Karpas-422 (cell line): Measurements from ENCODE around the gene SHANK2. TPM values are rescaled to one million over a fixed set of nuclear protein-coding genes. Genes with fewer than 3 reads are reported as not detected.

Experiments
- DNase-seq: peaks from one replicate; pipeline ENCODE4 v3.0.0-alpha.2; 2015
- H2AFZ ChIP-seq: fragments of 200-600 bp; sonication (generic); 2 replicates; pipeline ENCODE4 v1.6.1; 2014; ENCODE audit warnings: antibody characterized with exemption, low read length, mixed read lengths
- H3K27ac ChIP-seq: fragments of 200-600 bp; sonication (generic); 2 replicates; pipeline ENCODE4 v1.5.1; 2014; ENCODE audit warnings: mild to moderate bottlenecking, low read length, moderate library complexity
- H3K27me3 ChIP-seq: fragments of 200-600 bp; sonication (generic); 2 replicates; pipeline ENCODE4 v1.6.1; 2014; ENCODE audit warnings: low read length, mixed read lengths
- H3K36me3 ChIP-seq: fragments of 200-600 bp; sonication (generic); 2 replicates; pipeline ENCODE4 v1.6.1; 2014; ENCODE audit warnings: low read length, mixed read lengths; ENCODE audit not compliant: insufficient read depth
- H3K4me1 ChIP-seq: fragments of 200-600 bp; sonication (generic); 2 replicates; pipeline ENCODE4 v1.6.1; 2014; ENCODE audit warnings: mild to moderate bottlenecking, low read length, mixed read lengths
- H3K4me2 ChIP-seq: fragments of 200-600 bp; sonication (generic); 2 replicates; pipeline ENCODE4 v1.6.1; 2014; ENCODE audit warnings: low read length, low read depth, mild to moderate bottlenecking; ENCODE audit not compliant: poor library complexity, severe bottlenecking
- H3K4me3 ChIP-seq: fragments of 200-600 bp; sonication (generic); 2 replicates; pipeline ENCODE4 v1.5.1; 2014; ENCODE audit warnings: mild to moderate bottlenecking, antibody characterized with exemption, low read length, mixed read lengths
- H3K79me2 ChIP-seq: fragments of 200-600 bp; sonication (generic); 2 replicates; pipeline ENCODE4 v1.6.1; 2014; ENCODE audit warnings: mild to moderate bottlenecking, low read length, mixed read lengths
- H3K9ac ChIP-seq: fragments of 200-600 bp; sonication (generic); 2 replicates; pipeline ENCODE4 v1.6.0; 2014; ENCODE audit warnings: low read length
- H3K9me2 ChIP-seq: fragments of 200-600 bp; sonication (generic), shearing (Covaris generic); replicated peaks from 2 replicates; pipeline ENCODE4 v1.6.0; 2014; ENCODE audit warnings: mild to moderate bottlenecking, low read length, moderate library complexity; ENCODE audit not compliant: insufficient read depth
- H3K9me3 ChIP-seq: fragments of 300-700, 200-600 bp; sonication (generic); 2 replicates; pipeline ENCODE4 v1.6.1; 2014; ENCODE audit warnings: low read length, mixed read lengths
- H4K20me1 ChIP-seq: fragments of 200-600 bp; sonication (generic); 2 replicates; pipeline ENCODE4 v1.6.1; 2014; ENCODE audit warnings: mild to moderate bottlenecking, antibody characterized with exemption, low read length, low read depth; ENCODE audit not compliant: insufficient read depth
- total RNA-seq: library from RNA; depleted of rRNA; stranded (reverse); fragments of >200 nt; shearing (Covaris generic); gene quantifications from 2 replicates; pipeline ENCODE4 v1.2.3, GENCODE V29; 2014; ENCODE audit warnings: low replicate concordance

Gene SHANK2
- total RNA-seq, 1 experiment from 2014 or later = not detected

DNA sequence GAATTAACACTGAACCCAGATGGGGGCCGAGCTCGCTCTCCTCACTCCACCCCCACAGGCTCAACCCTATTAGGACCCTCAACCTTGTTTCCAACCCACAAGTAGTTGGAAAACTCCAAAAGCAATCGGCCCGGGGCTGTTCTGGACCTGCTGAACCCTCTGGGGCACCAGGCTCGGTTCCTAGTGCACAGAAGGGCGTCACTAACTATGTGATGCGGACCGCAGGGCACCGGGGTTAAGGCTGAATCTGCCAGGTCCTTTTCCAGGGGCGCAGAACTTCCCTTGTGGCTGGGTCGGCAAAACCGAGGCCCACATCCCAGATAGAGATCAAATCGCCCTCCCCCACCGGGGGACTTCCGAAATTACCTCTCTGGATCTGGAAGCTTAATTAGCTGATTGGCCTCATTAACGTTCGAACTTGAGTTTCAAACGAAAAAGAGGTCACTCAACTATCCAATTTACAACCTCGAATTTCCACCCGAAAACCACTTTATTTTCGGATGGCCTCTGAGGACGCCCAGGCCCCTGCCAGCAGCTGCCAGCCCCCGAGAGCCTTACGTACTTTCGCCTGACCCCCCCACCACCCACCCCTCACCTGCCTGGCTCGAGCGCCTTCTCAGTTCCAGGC is 1.7 kb downstream of the SHANK2 start:
- no peak for DNase-seq
- Histone ChIP-seq H3K4me3 (no peak overlapping the region), H3K9me3 (no peaks in the 10 kb centered on the region), H3K9me2 (no peaks in the 10 kb centered on the region), H3K27ac (no peak overlapping the region), H3K9ac (no peak overlapping the region), H3K79me2 (no peaks in the 10 kb centered on the region), H3K27me3 (no peaks in the 10 kb centered on the region), H2AFZ (no peak overlapping the region), H3K36me3 (no peaks in the 10 kb centered on the region), H3K4me2 (no peak overlapping the region), H3K4me1 (no peaks in the 10 kb centered on the region), H4K20me1 (no peaks in the 10 kb centered on the region; the same call in 1 of the 2 replicates)

- H3K36me3 ChIP-seq = no peaks in the 10 kb centered on the region
- H3K9ac ChIP-seq = no peak overlapping the region
- H2AFZ ChIP-seq = no peak overlapping the region
- H4K20me1 ChIP-seq = no peaks in the 10 kb centered on the region; the same call in 1 of the 2 replicates
- H3K27ac ChIP-seq = no peak overlapping the region
- no peaks in the 10 kb centered on the region for H3K9me3 ChIP-seq
- no peak overlapping the region for H3K4me3 ChIP-seq
- DNase-seq = no peak
- no peaks in the 10 kb centered on the region for H3K9me2 ChIP-seq
- no peaks in the 10 kb centered on the region for H3K4me1 ChIP-seq
- H3K79me2 ChIP-seq = no peaks in the 10 kb centered on the region
- no peak overlapping the region for H3K4me2 ChIP-seq
- no peaks in the 10 kb centered on the region for H3K27me3 ChIP-seq
Observed at GRCh38 chr11:71249301-71249700, 3.1 kb downstream of the SHANK2 start.

GRCh38 chr11:71248656-71249055 is 3.7 kb downstream of the SHANK2 start:
- H3K79me2 ChIP-seq = no peaks in the 10 kb centered on the region
- no peaks in the 10 kb centered on the region for H3K27me3 ChIP-seq

GRCh38 chr11:71248251-71248570 is 4.2 kb downstream of the SHANK2 start:
- Histone ChIP-seq H3K36me3 (no peaks in the 10 kb centered on the region), H3K4me2 (no peak overlapping the region), H3K27me3 (no peaks in the 10 kb centered on the region), H3K79me2 (no peaks in the 10 kb centered on the region), H3K9me3 (no peaks in the 10 kb centered on the region), H2AFZ (no peak overlapping the region), H3K4me1 (no peaks in the 10 kb centered on the region), H3K9ac (no peak overlapping the region), H4K20me1 (no peaks in the 10 kb centered on the region; the same call in 1 of the 2 replicates), H3K9me2 (no peaks in the 10 kb centered on the region), H3K4me3 (no peak overlapping the region), H3K27ac (no peak overlapping the region)
- DNase-seq = no peak

More at GRCh38 chr11:71248656-71249055, 3.7 kb downstream of the SHANK2 start:
- Histone ChIP-seq H2AFZ (no peak overlapping the region), H3K4me3 (no peak overlapping the region), H3K4me1 (no peaks in the 10 kb centered on the region), H3K36me3 (no peaks in the 10 kb centered on the region), H3K4me2 (no peak overlapping the region), H3K9me2 (no peaks in the 10 kb centered on the region), H3K9ac (no peak overlapping the region), H3K27ac (no peak overlapping the region), H4K20me1 (no peaks in the 10 kb centered on the region; the same call in 1 of the 2 replicates), H3K9me3 (no peaks in the 10 kb centered on the region)
- no peak for DNase-seq

GRCh38 chr11:71247551-71248250 is 4.7 kb downstream of the SHANK2 start:
- Histone ChIP-seq H3K9me3 (no peaks in the 10 kb centered on the region), H3K9ac (no peak overlapping the region), H3K4me2 (no peak overlapping the region), H3K4me3 (no peak overlapping the region), H4K20me1 (no peaks in the 10 kb centered on the region; the same call in 1 of the 2 replicates), H3K27ac (no peak overlapping the region), H3K9me2 (no peaks in the 10 kb centered on the region), H3K4me1 (no peaks in the 10 kb centered on the region), H2AFZ (no peak overlapping the region), H3K79me2 (no peaks in the 10 kb centered on the region), H3K36me3 (no peaks in the 10 kb centered on the region), H3K27me3 (no peaks in the 10 kb centered on the region)
- no peak for DNase-seq

DNA sequence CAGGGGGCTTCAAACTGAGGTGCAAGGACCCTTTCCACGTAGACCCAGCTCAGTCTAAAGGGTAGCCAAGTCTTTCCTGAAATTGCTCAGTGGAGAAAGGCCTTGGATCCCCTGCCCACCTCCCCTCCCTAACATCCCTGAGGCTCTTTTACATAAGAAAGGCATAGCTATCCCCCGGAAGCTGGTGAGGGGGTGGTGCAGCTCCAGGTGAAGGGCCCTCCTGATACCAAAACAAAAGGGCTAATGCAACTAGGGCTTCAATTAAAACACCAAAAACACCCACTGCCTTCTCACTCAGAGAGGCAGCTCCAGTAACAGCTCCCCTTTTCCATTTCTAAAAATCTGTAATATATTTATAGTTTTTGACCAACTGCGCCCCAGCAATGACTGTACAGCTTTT is 5.8 kb downstream of the SHANK2 start:
- Histone ChIP-seq H3K4me2 (no peak overlapping the region), H3K27me3 (no peaks in the 10 kb centered on the region), H3K9me2 (no peaks in the 10 kb centered on the region), H3K36me3 (no peaks in the 10 kb centered on the region), H3K9ac (no peak overlapping the region), H3K4me3 (no peak overlapping the region), H3K27ac (no peak overlapping the region), H3K9me3 (no peaks in the 10 kb centered on the region), H3K79me2 (no peaks in the 10 kb centered on the region), H2AFZ (no peak overlapping the region), H3K4me1 (no peaks in the 10 kb centered on the region), H4K20me1 (no peaks in the 10 kb centered on the region; the same call in 1 of the 2 replicates)
- no peak for DNase-seq

- H3K4me1 ChIP-seq = no peaks in the 10 kb centered on the region; the same call in 1 of the 2 replicates
- no peak overlapping the region for H3K27ac ChIP-seq
- no peak overlapping the region for H2AFZ ChIP-seq
- no peak overlapping the region for H3K4me3 ChIP-seq
- H3K4me2 ChIP-seq = no peak overlapping the region
- no peak for DNase-seq
- H3K9ac ChIP-seq = no peak overlapping the region
- no peaks in the 10 kb centered on the region for H3K79me2 ChIP-seq
- H4K20me1 ChIP-seq = no peaks in the 10 kb centered on the region; the same call in 1 of the 2 replicates
- H3K36me3 ChIP-seq = no peaks in the 10 kb centered on the region
- no peaks in the 10 kb centered on the region for H3K9me2 ChIP-seq
- H3K9me3 ChIP-seq = no peaks in the 10 kb centered on the region
- no peaks in the 10 kb centered on the region for H3K27me3 ChIP-seq
Observed at GRCh38 chr11:71245601-71246391, 6.6 kb downstream of the SHANK2 start.
